ENCODE data around the gene TRIM47.

TRIM47 gene

GRCh38 chr17:75832652-75833400, 45.6 kb downstream of the TRIM47 start:
- DNase-seq (ENCODE audit: low read depth in 2 of 3, low spot score in 1 of 3): no peak

- DNase-seq (ENCODE audit: low read depth in 2 of 3, low spot score in 1 of 3): peak in 1 of 3 donors; percentile 37
Measured at GRCh38 chr17:75832164-75832651, 46.2 kb downstream of the TRIM47 start.

- no peak for DNase-seq (ENCODE audit: low read depth in 2 of 3, low spot score in 1 of 3)
Measured at GRCh38 chr17:75831032-75831571, 47.3 kb downstream of the TRIM47 start.

DNA sequence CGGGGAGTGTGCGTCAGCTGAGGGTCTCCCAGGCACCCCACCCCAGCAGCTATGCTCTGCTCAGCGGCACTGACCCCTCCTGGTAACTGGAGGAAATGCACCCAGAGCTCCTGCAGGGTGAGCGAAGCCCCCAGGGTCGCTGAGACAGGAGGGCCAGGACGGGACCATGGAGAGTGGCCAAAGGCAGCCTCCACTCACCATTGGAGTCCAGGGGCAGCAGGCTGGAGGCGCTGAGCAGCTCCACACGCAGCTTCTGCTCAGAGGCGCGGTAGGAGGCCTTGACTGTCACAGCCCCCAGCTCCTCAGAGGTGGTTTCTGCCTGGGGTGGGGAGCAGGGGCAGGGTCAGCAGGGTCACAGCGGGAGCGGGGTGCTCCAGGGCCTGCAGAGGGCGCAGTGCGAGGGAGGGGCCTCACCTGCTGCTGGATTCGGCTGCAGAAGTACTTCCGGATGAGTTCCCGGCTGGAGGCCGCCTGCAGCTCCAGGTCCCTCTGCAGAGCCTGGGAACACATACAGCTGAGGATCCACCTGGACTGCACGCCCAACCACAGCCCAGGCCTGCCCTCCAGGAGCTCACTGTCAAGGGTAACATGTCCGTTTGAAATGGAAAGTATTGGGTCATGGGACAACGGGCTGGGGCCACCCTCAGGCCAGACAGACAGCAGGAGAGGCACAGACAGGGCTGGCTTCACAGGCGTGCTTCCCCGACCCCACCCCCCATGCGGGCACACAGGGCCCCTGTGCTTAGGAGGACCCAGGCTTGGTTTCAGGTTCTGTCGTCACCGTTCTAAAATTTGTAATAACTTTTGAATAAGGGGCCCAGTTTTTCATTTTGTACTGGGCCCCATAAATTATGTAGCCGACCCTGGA, 48.0 kb downstream of the TRIM47 start:
- no peak for DNase-seq (ENCODE audit: low read depth in 2 of 3, low spot score in 1 of 3)

GRCh38 chr17:75829747-75830146, 48.6 kb downstream of the TRIM47 start:
- no peak for DNase-seq (ENCODE audit: low read depth in 2 of 3, low spot score in 1 of 3)

- no peak for DNase-seq (ENCODE audit: low read depth in 2 of 3, low spot score in 1 of 3)
Measured at GRCh38 chr17:75828741-75829140, 49.6 kb downstream of the TRIM47 start.

DNA sequence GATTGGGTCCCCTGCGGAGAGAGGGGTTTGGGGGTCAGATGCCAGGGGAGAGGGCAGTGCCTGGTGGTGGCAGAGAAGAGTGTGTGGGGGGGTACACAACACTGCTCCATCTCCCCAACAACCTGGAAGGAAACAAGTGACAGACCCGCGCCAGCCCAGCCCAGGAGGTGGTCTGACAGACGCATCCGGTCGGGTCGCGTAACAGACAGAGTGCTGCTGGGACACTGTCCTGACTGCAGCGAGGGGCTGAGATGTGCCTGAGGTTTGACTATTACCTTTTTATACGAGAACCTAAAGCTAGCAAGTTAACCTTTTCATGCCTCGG, 50.3 kb downstream of the TRIM47 start:
- DNase-seq (ENCODE audit: low read depth in 2 of 3, low spot score in 1 of 3): no peak

DNA sequence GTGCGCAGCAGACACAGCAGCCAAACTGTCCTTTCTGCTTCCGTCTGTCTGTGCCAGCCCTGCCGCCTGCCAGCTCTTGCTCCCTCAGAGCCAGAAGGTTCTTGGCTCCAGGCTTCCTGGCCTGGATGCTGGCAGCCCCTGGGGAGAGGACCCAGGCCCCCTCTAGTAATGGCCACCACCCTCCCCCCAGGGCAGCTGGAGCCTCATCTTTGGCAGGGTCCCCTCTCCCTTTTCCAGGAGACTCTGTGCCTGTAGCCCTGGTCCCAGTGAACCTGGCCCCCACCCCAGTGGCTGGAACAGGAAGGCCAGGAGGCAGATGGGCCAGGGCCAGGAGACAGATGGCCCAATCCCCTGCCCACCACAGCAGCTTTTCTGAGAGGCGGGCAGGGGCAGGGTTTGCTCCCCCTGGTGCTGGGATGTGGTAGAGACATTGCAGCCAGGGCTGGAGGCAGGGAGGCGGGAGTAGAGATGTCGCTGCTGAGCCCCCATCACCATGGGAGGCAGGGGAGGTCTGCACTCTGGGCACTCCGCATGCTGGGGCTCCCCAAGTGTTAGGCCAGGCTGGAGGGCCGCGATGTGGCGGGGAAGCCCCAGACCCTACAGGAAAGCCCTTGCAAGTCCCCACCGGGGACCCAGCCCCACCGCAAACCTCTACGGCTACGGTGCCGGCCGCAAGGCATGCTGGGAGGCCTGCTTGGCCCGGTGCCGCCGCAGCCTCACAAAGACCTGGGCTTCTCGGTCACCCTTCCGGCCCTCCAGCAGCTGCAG, 50.9 kb downstream of the TRIM47 start:
- DNase-seq (ENCODE audit: low read depth in 2 of 3, low spot score in 1 of 3): peak; percentile 43 to 73 (median 47)

DNA sequence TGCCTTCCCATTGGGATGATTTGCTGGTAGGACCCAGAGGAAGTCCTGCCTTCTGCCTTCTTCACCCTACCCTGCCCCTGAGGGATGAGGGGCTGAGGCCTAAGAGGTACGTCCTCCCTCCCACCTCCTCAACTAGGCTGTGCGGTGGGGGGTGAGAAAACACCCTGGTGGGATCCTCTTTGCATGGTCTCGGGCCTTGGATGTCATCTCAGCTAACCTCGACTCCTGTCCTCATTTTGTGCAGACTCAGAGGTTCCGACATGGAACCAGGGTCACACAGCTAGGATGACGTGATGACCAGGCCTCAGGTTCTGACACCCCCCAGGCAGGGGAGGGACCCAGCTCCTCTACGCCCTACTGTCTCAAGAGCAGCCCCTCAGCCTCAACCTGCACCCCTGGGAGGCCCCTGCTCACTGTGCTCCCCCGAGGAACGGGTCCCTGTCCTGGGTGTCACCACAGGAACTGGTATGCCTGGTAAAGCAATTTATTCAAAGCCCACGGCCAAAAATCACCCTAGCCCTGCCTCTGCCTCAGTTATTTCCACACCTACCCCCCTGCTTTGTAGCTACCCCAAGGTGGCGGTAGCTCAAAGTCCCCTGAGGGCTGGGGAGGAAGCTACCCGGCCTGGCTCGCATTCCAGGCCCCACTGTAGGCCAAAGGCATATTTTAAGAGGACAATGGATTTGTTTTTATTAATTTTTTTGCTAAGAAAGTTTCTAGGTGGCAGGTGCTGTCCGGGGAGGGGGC, 51.6 kb downstream of the TRIM47 start:
- no peak for DNase-seq (ENCODE audit: low read depth in 2 of 3, low spot score in 1 of 3)

GRCh38 chr17:75825748-75826370, 52.5 kb downstream of the TRIM47 start:
- DNase-seq (ENCODE audit: low read depth in 2 of 3, low spot score in 1 of 3): no peak

- DNase-seq (ENCODE audit: low read depth in 2 of 3, low spot score in 1 of 3): no peak
Measured at GRCh38 chr17:75825149-75825552, 53.2 kb downstream of the TRIM47 start.

GRCh38 chr17:75824666-75825065, 53.7 kb downstream of the TRIM47 start:
- no peak for DNase-seq (ENCODE audit: low read depth in 2 of 3, low spot score in 1 of 3)
